Activated CD8-positive, alpha-beta memory T cell treated with anti-CD3 and anti-CD28 coated beads for 1 hour (primary cell): ENCODE measurements around the gene CAPN7.

Experiments used
- DNase-seq, 2 donors: peaks; one replicate each; pipeline ENCODE4 v3.0.0-alpha.2; 2020; ENCODE audit warnings: low read depth in 1 of 2; ENCODE audit errors: extremely low read depth in 1 of 2

Gene CAPN7

DNA sequence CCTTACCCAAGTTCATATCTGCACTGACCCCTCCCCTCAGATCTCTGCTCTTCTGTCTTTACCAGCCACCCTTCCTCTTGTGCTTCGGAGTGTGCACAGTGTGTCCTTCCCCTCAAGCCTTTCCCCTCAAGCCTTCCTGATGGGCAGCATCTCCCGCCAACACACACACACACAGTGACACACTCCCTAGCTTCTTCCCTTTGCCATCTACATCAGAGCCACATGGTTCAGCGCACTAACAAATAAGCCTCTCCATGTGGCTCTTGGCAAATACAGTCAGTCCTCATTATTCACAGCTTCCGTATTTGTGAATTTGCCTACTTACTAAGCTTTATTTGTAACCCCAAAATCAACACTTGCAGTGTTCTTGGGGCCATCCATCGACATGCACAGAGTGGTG is 88.9 kb downstream of the CAPN7 start:
- DNase-seq = no peak

DNA sequence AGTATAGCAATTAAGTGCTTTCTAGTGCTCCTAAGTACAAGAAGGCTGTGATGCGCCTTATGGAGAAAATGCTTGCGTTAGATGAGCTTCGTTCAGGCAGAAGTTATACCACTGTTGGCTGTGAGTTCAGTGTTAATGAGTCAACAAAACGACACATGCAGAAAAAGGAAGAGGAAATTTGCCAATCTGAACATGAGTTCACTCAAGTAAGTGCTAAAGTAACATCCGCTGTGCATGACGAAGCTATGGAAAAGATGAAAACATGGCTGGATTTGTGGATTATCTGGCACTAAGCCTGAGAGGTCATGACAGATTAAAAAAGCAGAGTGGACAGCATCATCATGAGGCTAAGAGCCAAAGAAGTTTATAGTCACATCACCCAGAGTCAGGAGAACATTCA is 89.5 kb downstream of the CAPN7 start:
- no peak for DNase-seq

DNA sequence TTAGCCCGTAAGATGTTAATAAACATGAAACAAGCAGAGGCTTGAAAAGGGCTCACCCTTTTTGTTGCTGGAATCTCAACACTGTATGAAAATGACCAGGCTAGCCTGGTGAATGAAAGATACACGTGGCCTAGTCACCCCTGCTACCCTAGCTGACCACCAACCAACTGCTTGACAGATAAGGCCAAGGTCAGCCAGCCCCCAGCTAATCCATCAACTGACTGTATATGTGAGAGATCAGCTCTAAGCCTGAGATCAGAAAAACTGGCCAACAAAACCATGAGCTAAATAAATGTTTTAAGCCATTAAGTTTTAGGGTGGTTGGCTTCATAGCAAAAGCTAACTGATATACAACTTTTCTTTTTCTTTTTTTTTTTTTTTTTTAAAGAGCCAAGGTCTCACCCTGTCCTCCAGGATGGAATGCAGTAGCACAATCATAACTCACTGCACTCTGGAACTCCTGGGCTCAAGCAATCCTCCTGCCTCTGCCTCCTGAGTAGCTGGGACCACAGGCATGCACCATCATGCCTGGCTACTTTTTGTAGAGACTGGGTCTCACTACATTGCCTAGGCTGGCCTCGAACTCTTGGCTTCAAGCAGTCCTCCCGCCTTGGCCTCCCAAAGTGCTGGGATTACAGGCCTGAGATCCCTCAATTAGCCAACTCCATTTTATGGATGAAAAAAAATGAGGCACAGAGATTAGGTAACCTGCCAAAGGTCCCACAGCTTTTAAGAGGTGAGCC is 91.7 kb downstream of the CAPN7 start:
- no peak for DNase-seq

DNA sequence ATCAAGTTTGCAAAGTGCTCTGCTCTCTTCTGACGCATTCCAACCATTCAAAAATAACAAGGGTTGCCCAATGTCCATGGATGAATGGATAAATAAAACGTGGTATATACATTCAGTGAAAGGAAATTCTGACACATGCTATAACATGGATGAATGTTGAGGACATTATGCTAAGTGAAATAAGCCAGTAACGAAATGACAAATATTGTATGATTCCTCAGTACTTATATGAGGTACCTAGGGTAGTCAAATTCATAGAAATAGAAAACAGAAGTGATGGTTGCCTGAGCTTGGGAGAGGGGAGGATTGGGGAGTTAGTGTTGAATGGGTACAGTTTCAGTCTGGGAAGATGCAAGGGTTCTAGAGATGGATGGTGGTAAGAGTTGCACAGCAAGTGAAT is 92.5 kb downstream of the CAPN7 start:
- no peak for DNase-seq

DNA sequence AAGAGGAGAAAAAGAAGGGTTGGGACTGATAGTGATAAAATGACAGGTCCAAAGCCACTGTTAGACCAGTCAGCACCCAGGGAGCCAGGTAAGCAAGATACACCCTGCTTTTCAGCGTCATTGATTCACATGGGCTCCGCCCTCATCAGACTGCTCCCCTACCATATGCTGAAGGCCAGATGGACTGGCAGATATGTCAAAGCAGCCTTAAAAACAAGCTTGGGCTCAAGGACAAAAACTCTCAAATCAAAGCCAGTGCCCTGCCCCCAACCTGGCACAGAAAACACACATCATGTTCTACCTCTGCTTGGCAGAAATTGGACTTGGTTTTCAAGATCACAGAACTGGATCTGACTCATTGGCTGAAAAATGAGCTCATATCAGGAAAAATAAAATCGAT is 93.0 kb downstream of the CAPN7 start:
- no peak for DNase-seq

DNA sequence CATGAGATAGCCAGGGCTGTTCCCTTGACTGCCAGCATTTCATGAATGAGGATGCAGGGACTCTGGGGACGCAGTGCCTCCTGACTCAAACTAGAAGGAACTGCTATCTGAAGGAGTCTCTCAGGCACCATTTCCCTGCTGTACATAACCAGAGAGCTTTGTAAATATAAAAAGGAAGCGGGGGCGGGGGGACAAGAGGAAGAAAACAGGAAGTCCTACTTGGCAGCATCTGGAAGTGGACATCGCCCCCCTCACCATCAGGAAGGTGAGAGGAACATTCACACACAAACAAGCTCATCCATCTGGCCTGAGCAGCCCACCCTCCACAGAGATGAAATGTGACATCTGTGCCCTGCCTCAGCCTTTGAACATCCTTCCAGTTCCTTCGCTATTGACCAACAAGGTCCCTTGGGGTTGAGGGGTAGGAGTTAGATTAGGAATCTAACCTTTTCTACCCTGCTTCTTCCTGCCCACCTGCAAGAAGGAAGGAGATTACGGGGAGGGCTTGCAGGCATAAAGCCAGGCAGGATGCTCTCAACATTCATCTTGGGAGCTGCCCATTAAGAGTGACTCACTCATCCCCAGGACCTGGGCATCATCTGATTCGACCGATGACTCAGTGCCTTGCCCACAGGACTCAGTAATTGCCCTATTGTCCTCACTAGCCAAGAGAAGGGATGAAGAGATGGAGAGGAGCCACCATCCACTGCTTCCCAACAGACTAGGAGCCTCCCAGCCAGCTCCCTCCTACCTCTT is 94.5 kb downstream of the CAPN7 start:
- no peak for DNase-seq

DNA sequence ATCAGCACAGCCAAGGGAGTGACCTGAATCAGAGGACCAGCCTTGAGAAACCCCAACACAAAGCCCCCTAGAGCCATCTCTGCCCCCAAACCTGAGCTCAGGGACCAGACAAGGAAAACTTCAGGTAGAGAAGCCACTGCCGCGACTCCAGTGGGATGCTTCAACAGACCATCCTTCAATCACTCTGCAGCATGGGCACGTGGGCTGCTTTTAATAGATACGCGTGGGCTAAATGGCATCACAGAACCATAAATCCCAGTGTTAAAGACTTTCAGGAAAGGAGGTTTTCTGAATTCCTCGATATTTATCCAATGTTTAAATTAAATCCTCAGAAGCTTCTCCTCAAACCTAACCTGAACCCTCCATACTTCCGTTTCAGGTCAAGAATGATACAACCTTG is 95.7 kb downstream of the CAPN7 start:
- no peak for DNase-seq
